ENCODE results near the gene BRI3.
"Not testable (repeated sequence)": the region's sequence is repeated elsewhere in the genome, so short reads cannot be mapped to it uniquely, and the experiment has no call there.

The BRI3 gene

DNA sequence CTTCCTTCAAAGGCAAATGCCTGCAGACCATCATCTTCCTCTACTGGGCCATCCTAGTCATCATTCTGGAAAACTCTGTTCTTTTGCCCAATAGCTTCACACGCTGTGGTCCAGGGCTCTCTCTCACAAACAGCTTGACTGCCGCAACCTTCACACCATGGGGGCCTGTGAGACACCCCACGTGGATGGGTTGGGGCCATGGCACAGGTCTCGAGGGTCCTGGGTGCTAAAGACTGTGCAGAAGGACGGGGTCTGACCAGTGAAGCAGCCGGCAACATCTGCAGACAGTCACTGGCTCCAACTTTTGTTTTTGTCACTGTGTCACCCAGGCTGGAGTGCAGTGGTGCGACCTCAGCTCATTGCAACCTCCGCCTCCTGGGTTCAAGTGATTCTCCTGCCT, 28.1 kb downstream of the BRI3 start:
- DNase-seq (ENCODE audit: low read depth in 2 of 2), result no peak

DNA sequence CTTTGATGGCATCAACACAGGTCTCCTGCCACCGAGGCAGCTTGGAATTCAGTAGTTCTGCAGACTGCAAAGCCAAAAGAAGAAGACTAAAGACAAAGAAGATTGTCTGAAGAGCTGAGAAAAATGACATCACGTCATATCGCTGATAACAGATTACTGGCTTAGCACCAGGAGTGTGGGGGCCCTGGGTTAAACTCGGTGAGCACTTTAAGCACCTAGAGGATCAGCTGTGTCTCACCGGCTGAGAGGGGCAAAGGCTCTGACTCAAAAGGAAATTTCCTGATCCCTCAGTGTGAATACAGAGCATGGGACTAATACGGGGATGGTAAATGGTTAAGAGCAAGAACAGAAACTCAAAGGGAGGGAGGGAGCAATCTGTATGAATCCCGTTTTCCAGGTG, 30.7 kb downstream of the BRI3 start:
- DNase-seq (ENCODE audit: low read depth in 2 of 2), result no peak

DNA sequence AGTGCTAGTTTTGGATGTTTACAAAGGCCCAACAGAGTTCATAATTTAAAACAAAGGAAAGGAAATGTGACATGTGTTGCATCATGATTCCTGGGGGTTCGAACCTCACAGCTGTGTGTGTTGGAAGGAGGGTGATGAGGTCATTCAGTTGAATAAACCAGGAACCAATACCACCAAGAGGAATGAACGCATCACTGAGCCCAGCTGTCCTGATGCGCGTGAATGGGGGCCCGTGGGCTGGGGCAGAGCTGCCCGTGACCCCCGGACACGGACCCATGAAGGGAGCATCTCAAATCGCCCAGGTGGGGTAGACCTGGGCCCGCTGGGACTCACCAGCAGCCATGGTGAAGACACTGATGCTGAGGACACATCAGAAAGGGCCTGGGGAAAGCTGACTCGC, 33.0 kb downstream of the BRI3 start:
- DNase-seq (ENCODE audit: low read depth in 2 of 2), result no peak

DNA sequence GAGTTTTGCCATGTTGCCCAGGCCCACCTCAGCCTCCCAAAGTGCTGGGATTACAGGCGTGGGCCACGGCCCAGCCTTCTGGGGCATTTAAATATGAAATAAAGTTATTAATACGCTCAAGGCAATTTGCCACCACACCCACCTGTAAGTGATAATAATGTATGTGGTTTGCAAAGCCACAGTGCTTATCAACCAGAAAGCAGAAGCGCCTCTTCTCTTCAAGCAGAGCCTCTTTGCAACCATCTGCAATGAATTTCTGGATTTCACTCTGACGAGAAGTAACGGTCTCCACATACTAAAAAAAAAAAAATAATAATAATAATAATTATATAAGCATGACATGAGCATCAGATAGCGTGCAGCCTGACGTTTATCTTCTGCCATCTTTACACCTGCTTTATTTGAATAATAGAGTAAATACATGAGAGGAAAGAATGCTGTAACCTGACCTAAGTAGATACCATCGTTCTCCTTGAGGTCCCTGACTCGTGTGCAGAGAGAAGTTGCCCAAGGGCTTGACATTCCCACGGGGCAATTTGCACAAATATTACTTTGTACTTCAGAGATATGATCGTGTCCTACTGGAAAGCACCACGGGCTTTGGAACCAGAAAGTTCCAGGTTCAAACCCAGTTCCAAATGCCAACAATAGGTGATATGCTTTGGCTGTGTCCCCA, 34.0 kb downstream of the BRI3 start:
- no peak for DNase-seq (ENCODE audit: low read depth in 2 of 2)

DNA sequence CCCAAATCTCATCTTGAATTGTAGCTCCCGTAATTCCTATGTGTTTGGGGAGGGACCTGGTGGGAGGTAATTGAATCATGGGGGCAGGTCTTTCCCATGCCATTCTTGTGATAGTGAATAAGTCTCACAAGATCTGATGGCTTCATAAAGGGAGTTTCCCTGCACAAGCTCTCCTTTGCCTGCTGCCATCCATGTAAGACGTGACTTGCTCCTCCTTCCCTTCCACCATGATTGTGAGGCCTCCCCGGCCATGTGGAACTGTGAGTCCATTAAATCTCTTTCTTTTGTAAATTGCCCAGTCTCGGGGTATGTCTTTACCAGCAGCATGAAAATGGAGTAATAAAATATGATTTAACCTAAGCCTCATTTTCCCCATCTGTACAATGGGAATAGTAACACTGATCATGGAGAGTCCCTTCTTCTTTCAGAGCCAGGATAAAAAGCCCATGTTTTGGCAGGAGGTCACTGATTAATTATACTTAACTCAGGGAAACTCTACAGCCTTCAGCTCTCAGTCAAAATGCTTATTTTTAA, 34.6 kb downstream of the BRI3 start:
- DNase-seq (ENCODE audit: low read depth in 2 of 2), result not testable (repeated sequence)

DNA sequence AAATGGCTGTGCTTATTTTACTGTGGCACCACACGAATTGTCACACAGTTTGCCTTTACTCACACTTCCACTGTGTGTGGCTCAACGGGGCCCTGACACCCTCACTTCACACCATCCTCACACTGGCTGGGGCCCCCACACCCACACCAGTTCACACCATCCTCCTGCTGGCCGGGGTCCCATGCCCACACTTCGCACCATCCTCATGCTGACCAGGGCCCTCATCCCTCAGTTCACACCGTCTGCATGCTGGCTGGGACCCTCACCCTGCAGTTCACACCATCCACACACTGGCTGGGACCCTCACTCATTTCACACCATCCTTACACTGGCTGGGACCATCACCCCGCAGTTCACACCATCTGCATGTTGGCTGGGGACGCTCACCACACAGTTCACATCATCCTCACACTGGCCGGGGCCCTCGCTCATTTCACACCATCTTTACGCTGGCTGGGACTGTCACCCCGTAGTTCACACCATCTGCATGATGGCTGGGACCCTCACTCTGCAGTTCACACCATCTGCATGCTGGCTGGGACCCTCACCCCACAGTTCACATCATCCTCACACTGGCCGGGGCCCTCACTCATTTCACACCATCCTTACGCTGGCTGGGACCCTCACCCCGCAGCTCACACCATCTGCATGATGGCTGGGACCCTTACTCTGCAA, 36.0 kb downstream of the BRI3 start:
- no peak for DNase-seq (ENCODE audit: low read depth in 2 of 2)

DNA sequence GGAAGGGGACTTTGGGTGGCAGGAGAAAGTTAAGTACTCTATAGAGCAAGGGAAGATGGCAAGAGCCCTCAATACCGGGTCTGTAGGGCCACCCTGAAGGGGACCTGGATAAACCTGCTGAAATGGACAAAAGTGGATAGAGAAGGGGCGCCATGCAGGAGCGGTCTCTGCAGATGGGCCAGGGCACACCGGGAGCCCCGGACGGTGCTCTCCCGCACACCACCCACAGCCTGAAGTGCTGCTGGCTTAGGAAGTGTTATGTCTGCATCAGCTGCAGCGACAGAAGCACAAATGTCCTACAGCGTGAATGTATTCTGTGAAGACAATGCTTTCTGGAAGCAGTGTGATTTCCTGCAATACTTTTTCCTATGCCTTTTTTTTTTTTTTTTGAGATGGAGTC, 37.7 kb downstream of the BRI3 start:
- DNase-seq (ENCODE audit: low read depth in 2 of 2), result no peak

DNA sequence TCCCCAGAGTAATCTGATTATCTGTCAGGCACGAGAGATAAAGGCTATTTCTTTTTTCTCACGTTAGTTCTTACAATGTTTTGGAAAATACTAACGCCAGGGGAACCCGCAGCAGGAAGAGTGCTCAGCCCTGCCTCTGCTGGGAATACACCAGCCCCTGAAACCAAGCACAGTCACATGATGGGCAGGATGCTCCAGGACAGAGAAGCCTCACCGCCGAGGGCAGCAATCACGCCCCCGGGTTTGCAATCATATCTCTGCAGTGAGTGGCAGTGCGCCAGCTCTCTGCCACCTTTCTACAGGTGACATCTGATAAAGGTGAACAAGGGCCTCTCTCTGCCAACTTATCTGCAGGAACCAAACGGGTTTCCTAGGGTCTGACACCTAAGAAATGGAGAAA, 39.8 kb downstream of the BRI3 start:
- DNase-seq (ENCODE audit: low read depth in 2 of 2), result no peak

DNA sequence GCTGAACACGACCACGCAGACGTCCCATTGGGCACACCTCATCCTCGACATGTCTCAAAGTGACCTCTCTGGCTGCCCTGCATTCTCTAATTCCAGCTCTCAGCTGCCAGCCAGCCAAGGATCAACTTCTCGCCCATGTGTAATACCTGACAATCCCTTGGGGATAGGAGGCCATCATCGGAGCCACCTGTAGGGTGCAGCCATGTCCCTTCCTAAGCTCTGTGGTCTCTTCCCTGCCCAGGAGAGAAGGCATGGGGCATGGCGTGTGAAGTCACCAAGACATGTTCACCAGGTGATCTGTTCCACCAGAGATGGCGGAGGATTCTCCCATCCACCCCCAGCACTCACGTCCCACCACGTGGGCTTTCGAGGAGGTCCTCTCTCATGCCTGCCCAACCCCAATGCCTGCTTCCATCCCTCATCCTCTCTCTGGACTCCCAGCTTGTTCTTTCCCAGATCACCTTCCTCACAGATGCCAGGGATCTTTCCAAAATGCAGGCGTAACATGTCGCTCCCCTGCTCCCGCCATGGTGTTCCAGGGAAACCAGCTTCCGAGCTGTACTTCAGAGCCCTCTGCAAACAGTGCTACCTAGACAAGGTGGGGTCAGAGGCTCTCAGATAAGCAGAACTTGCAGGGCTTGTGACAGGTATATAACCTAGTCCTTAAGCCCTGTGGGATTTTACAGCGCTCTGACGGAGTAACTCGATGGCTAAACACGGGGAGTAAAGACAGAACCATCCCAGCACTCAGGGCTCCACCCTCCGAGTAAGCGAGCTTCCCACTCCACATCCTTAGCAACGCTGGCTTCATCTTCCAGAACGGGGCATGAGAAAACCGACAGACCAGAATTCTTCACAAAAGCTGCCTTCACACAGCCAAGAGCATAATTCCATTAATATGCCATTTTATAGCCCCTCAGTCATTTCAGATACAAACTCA, 41.1 kb downstream of the BRI3 start:
- DNase-seq (ENCODE audit: low read depth in 2 of 2), result no peak

DNA sequence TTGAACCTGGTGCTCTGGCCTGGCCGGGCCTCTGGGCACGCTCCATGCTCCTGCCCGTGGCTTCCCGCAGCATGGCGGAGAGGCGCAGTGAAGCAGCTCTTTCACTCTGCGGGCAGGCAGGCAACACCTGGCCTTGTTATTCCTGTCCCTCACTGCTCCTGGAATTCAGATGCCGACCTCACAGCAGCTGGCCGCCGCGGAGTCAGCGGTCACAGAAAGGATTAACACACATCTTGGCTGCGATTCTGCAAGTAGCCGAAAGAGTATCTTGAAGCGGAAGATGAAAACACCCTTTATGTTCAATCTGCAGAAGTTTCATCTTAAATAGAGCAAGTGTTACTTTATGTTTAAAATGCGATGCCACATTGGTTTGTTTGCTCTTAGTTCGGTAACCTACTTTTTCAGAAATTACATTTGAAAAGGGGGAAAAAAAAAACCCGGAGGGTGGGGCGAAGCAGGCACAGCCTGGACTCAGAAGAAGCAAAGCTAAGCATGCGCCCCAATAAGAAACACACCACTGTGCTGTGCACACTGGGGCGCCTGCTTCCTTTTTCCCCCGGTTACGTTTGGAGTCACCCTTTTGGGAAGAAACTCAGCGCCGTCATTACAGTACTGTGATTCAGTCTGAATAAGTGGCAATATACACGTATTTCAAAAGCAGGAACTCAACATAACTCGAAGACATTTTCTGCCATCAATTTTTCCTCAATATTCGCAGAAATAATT, 42.3 kb downstream of the BRI3 start:
- no peak for DNase-seq (ENCODE audit: low read depth in 2 of 2)

DNA sequence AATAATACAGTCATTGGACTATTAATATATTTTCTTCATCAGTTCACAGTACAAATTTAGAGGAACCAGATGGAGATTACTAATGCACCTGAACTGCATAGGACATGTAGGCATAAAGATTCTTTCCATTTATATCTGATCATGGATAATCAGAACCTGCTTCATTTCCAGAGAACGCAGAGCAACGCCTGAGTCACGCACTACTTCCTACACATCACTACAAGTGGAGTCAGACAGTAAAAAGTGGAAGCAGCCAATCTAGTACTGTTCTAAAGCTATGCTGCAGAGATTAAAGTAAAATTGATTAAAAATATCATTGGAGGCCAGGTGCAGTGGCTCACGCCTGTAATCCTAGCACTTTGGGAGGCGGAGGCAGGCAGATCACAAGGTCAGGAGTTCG, 43.3 kb downstream of the BRI3 start:
- no peak for DNase-seq (ENCODE audit: low read depth in 2 of 2)

DNA sequence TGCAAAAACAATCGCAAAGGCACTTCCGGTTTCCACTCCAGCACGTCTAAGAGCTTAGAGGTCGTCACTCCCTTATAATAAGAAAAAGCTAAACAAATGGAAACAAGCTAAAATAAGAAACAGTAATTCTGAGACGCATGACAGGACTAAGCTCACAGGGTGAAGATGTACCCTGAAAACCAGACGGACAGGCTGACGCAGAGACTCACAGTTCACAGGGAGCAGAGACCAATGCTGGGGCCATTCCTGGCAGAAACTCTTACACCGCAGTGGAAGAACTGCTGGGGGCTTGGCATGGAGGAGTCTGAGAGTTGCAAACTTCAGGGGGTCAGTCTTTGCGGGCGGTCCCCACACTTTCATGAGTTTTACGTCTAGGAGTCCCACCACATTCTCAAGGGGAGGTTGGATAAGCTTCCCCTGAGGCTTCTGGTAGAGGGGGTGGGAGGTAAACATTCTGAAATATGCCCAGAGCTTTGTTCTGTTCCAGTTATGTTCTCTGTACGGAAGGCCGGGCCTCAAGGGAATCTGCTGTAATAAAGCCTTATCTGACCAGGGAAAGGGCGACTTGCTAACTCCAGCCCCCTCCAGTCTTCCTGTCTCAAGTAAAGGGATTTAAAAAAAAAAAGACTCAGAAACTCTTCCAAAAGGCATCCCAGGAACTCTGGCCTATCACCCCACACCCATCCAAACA, 47.8 kb downstream of the BRI3 start:
- DNase-seq (ENCODE audit: low read depth in 2 of 2), result no peak

DNA sequence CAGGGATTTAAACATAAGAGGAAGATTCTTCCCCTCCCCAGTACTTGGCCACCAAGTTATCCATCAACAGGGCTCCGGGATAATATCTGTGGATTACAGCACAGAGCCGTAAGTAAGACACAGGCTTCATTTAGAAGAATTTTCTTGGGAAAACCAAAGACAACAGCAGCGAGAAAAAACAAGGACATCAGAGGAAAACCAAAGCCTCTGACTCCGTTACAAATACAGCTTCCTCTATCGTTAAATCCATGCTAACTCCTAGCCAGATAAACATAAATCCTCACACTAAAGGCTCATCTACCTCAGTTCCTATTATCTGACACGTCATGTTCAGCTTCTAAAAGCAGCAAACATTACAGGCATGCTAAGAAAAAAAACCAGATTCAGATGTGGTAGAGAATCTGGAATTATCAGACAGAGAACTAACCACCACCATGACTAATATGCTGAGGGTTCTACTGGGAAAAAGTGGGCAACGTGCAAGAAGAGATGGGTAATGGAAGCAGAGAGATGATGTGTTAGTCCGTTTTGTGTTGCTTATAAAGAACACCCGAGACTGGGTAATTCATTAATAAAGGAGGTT, 48.4 kb downstream of the BRI3 start:
- no peak for DNase-seq (ENCODE audit: low read depth in 2 of 2)

DNA sequence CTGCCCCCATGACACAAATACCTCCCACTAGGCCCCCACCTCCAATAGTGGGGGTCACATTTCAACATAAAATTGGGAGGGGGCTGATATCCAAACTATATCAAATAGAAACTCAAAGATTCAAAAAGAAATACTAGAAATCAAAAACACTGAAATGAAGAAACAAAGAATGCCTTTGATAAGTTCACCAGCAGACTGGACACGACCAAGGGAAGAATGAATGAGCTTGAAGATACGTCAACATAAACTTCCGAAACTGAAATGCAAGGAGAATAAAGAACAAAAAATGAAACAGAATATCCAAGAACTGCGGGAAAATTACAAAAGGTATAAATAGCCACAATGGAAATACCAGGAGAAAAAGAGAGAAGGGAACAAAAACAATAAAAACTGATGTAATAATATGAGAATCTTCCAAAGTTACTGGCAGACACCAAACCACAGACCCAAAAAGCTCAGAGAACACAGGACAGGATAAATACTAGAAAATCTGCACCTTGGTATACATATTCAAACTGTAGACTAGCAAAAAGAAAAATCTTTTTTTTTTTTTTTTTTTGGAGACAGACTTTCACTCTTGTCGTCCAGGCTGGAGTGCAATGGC, 49.5 kb downstream of the BRI3 start:
- DNase-seq (ENCODE audit: low read depth in 2 of 2), result no peak

DNA sequence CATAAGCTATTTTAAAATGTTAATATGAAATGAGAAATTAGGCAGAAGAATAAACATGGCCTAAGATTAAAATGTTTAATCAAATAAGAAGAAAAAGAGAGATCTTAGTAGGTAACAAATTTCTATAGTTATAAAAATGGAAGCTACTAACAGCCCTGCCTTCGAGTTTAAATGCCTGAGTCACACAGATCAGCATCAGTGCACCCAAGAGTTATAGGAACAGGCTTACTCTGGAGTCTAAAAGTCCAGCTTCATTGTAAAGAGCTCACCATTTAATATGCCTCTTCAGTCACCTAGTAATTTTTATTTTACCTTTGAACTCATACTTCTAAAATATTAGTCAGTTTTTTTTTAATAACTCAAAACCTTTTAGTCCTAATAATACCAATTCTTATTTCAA, 52.6 kb downstream of the BRI3 start:
- no peak for DNase-seq (ENCODE audit: low read depth in 2 of 2)

DNA sequence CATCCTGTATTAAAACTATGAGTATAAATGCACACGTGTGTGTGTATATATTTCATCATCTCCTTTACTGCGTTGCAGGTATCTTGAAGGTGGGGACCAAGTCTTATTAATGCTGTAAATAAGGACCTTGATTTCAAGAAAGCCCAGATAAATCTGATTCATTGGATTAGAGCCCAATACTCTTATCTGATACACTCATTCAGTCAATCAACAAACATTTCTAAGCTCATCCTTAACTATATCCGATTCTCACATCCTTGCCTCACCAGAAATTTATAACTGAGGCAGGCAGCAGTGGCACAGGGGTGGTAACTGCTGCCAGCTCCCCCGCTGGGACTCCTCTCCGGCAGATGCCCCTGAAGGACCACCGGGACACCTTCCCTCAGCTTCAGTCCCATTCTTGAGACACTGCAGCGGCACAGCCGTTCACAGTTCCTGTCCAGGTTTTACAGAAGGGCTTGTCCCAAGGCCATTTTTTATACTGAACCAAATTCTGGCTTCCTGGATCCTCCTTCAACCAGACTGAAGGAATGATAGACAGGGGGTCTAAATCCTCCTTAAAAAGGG, 54.0 kb downstream of the BRI3 start:
- no peak for DNase-seq (ENCODE audit: low read depth in 2 of 2)

DNA sequence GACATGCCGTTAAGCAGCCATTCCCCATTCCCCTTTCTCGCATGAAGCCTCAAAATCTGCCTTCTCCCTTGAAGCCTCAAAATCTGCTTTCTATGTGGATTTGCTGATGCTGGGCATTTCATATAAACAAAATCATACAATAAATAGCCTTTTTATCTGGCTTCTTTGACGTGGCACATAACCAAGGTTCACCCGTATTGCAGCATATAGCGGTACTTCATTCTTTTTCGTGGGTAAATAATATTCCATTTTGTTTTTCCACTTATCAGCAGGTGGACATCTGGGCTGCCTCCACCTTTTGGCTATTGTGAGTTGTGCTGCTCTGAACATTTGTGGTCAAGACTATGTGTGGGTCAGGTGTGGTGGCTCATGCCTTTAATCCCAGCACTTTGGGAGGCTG, 57.0 kb downstream of the BRI3 start:
- no peak for DNase-seq (ENCODE audit: low read depth in 2 of 2)

DNA sequence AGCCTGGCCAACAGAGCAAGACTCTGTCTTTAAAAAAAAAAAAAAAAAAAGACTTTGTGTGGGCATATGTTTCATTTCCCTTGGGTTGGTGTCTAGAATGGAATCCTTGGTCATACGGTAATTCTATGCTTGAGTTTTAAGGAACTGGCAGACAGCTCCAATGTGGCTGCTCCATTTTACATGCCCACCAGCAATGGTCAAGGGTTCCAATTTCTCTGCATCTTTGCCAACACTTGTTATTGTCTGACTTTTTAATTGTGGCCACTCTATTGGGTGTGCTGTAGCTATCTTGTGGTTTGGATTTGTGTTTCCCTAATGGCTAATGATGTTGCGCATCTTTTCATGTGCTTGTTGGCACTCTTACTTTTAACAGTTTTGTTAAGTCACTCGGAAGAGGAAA, 57.6 kb downstream of the BRI3 start:
- DNase-seq (ENCODE audit: low read depth in 2 of 2), result no peak

DNA sequence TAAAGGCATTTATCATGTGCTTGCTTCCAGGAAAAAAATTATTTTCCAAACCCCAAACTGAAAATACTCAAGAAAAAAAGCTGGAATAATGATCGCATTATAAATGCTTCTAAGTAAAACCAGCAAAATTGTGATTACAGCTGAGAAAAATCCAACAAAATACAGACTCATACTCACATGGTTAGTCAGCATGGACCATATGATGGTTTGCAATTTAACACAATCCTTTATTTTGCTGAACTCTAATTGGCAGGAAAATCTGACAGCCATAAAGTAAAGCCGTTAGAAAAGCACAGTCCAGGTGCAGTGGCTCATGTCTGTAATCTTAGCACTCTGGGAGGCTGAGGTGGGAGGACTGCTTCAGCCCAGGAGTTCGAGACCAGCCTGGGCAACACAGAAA, 59.6 kb downstream of the BRI3 start:
- no peak for DNase-seq (ENCODE audit: low read depth in 2 of 2)

All from stimulated activated CD4-positive, alpha-beta T cell treated with anti-CD3 and anti-CD28 coated beads, Interleukin-4, amount 100 ng/mL, for 48 hours (primary cell).